Airway epithelial cell (primary cell): ENCODE results near the gene REEP1. TPM values are rescaled to one million over a fixed set of nuclear protein-coding genes. Genes with fewer than 3 reads are reported as not detected.

ENCODE experiments used
- total RNA-seq: library from RNA; depleted of rRNA; stranded (reverse); fragments of >200 nt; gene quantifications from 2 replicates; pipeline ENCODE4 v1.2.3, GENCODE V29; 2015

Gene REEP1, protein sequence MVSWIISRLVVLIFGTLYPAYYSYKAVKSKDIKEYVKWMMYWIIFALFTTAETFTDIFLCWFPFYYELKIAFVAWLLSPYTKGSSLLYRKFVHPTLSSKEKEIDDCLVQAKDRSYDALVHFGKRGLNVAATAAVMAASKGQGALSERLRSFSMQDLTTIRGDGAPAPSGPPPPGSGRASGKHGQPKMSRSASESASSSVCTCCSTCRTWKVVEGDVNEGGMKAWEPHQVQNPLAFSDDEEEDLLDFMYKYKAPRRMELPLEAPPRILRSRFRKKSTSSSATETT
- 0.14 TPM in 1 of 2 replicates, not detected in the other for total RNA-seq

DNA sequence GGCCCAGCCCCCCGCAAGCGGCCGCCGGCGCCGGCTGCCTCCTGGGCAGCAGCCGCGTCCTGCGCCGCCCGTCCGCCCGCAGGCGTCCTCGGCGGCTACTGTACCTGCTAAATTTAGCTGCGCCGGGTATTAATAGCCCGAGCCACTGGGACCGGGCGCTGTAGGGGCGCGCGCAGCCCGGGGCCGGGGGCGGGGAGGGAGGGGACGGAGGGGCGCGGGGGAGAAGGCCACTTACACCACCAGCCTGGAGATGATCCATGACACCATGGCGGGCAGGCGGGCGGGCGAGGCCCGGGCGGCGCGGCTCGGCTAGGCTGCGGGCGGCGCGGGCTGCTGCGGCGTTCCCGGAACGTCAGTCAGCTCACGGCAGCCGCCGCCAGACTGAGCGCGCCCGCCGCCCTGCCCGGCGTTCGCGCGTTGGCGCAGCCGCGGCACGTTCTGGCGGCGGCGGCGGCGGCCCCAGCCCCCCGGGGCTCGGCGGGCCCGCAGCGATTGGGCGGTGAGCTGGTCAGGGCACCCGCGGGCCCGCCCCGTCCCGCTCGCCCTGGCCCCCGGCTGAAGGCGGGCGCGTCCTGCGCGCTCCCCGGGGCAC, at the start of gene REEP1:
Gene REEP1, minus strand, starts transcription at position 383 of the 592 bp plus-strand sequence. Its CDS starts 116 bp downstream, at position 267.

DNA sequence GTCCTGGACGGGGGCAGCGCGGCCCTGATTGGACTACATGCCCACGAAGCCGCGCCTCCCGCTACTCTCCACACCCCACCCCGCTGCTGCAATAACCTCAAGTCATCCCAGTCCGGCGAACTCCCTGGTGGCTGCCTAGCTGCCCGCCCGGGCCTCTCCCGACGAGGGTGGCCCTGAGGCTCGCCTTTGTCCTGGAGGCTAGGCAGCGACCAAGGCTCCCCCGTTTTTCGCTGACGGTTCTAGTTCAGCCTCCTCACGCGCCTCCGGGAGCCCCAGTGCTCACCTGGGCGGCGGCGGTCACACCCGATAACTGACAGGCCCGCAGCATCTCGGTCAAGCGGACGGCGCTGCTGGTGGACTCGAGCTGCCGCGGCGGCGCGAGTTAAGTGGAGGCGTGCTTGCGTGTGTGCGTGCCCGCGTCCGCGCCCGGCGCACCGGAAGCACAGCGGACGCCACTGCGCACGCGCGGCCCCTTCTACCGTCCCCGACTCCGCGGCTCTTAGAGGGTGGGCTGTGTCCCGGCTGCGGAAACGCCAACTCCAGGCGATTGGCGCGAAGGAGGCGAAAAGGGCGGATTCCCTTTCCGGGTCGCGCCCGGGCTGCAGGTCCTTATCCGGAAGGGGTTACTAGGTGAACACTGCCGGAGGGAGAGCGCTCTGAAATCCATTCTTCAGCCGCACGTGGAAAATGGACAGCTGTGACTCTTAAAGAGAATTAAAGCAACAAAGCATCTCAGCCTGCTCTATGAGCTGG, 142.2 kb downstream of the REEP1 start, which contains the start of gene IMMT:
Gene IMMT, minus strand, starts transcription at position 408 of the 753 bp plus-strand sequence. Its CDS starts 80 bp downstream, at position 328.

Other genes with a start within 250 kb of the REEP1 start
- gene POLR1A, start 231.7 kb downstream of the REEP1 start, total RNA-seq, result 18.8 and 22.1 TPM in 2 replicates
- gene PTCD3, start 231.4 kb downstream of the REEP1 start, total RNA-seq, result 47.6 and 48.2 TPM in 2 replicates
- 61.7 and 89.9 TPM in 2 replicates for gene IMMT, start 142.2 kb downstream of the REEP1 start, total RNA-seq
- 38.8 and 43.3 TPM in 2 replicates for gene MRPL35, start 138.2 kb downstream of the REEP1 start, total RNA-seq
- 12.1 and 18.0 TPM in 2 replicates for gene KDM3A, start 103.7 kb upstream of the REEP1 start, total RNA-seq
- 50.6 and 55.1 TPM in 2 replicates for gene CHMP3, start 225.8 kb upstream of the REEP1 start, total RNA-seq